Peyer's patch (tissue), 4 donors: ENCODE results near the gene MCF2L. TPM values are rescaled to one million over a fixed set of nuclear protein-coding genes. Genes with fewer than 3 reads are reported as not detected.
A peak's percentile ranks its signal among the peaks of the same experiment; 100 is the strongest.

Experiments used
- DNase-seq, 3 donors: peaks; one replicate each; pipeline ENCODE4 v3.0.0-alpha.2; 2017 to 2019
- H3K27ac ChIP-seq, 4 donors: fragments of 200-600 bp; sonication (generic); one replicate each; pipeline ENCODE4 v1.5.1; 2016 to 2019
- H3K27me3 ChIP-seq, 2 donors: fragments of 200-600 bp; sonication (generic); one replicate each; pipeline ENCODE4 v1.5.1; 2019
- H3K36me3 ChIP-seq, 3 donors: fragments of 200-600 bp; sonication (generic); one replicate each; pipeline ENCODE4 v1.5.1; 2016 to 2019
- H3K4me1 ChIP-seq, 4 donors: fragments of 200-600 bp; sonication (generic); one replicate each; pipeline ENCODE4 v1.5.1; 2016 to 2019
- H3K4me3 ChIP-seq, 4 donors: fragments of 200-600 bp; sonication (generic); 1 replicate in 3 of 4; 2 replicates in 1 of 4; pipeline ENCODE4 v1.5.1; 2016 to 2019; ENCODE audit warnings: mild to moderate bottlenecking in 1 of 4
- H3K9me3 ChIP-seq, 4 donors: fragments of 200-600 bp; sonication (generic); one replicate each; pipeline ENCODE4 v1.5.1; 2016 to 2019; ENCODE audit warnings: mild to moderate bottlenecking in 1 of 4
- CTCF ChIP-seq, 6 experiments: fragments of 450-650 bp in 4 of 6; fragments of 200-600 bp in 2 of 6; sonication (generic) in 1 of 6; IDR thresholded peaks; one replicate each; pipeline ENCODE4 v1.5.1; 2017 to 2019; ENCODE audit warnings: antibody characterized with exemption in 6 of 6, mild to moderate bottlenecking in 3 of 6, moderate library complexity in 1 of 6
- POLR2A ChIP-seq, 2 donors: fragments of 450-650 bp; IDR thresholded peaks; one replicate each; pipeline ENCODE4 v1.5.1; 2017; ENCODE audit warnings: antibody characterized with exemption in 2 of 2, mild to moderate bottlenecking in 2 of 2, moderate library complexity in 2 of 2
- total RNA-seq, 4 donors: library from RNA; depleted of rRNA; stranded (reverse); fragments of >200 nt; gene quantifications; one replicate each; pipeline ENCODE4 v1.1.0, GENCODE V29; 2016

Gene MCF2L
- total RNA-seq, 4 donors from 2014 or later: 81.4 to 165 (median 149) TPM

- Histone ChIP-seq H3K4me1 (peaks cover 0 to 13% (median 0%) of the 10 kb centered on the region in 4 donors), H3K9me3 (no peaks in the 10 kb centered on the region), H3K27ac (peak overlapping the region in 2 of 4 donors; percentile 13 to 44), H3K4me3 (no peak overlapping the region), H3K27me3 (no peaks in the 10 kb centered on the region), H3K36me3 (no peaks in the 10 kb centered on the region)
- DNase-seq: no peak
- TF ChIP-seq POLR2A (IDR thresholded peaks at IDR 0.05) (no peak), CTCF (IDR thresholded peaks at IDR 0.05) (no peak)
Measured at GRCh38 chr13:112991609-112992008, 22.6 kb downstream of the MCF2L start.

- Histone ChIP-seq H3K4me1 (peaks cover 0 to 28% (median 0%) of the 10 kb centered on the region in 4 donors), H3K27me3 (no peaks in the 10 kb centered on the region), H3K27ac (peak overlapping the region in 1 of 4 donors; percentile 68), H3K9me3 (no peaks in the 10 kb centered on the region), H3K36me3 (no peaks in the 10 kb centered on the region), H3K4me3 (no peak overlapping the region)
- no peak for DNase-seq
- TF ChIP-seq CTCF (IDR thresholded peaks at IDR 0.05): no peak
- no peak for TF ChIP-seq POLR2A (IDR thresholded peaks at IDR 0.05)
Measured at GRCh38 chr13:112992931-112993680, 24.1 kb downstream of the MCF2L start.

GRCh38 chr13:112994084-112994780 is 25.2 kb downstream of the MCF2L start:
- no peaks in the 10 kb centered on the region for H3K9me3 ChIP-seq
- peak overlapping the region in 1 of 4 donors; percentile 68 for H3K27ac ChIP-seq
- peak in 2 of 3 donors; percentile 65 to 67 for DNase-seq
- H3K27me3 ChIP-seq: no peaks in the 10 kb centered on the region
- TF ChIP-seq CTCF (IDR thresholded peaks at IDR 0.05) (no peak), POLR2A (IDR thresholded peaks at IDR 0.05) (no peak)
- H3K36me3 ChIP-seq: no peaks in the 10 kb centered on the region
- H3K4me1 ChIP-seq: peaks cover 0 to 39% (median 0%) of the 10 kb centered on the region in 4 donors
- no peak overlapping the region for H3K4me3 ChIP-seq

GRCh38 chr13:112994781-112995355 is 25.9 kb downstream of the MCF2L start:
- no peaks in the 10 kb centered on the region for H3K27me3 ChIP-seq
- TF ChIP-seq CTCF (IDR thresholded peaks at IDR 0.05): no peak
- no peak for TF ChIP-seq POLR2A (IDR thresholded peaks at IDR 0.05)
- no peak overlapping the region for H3K4me3 ChIP-seq
- no peaks in the 10 kb centered on the region for H3K36me3 ChIP-seq
- peaks cover 0 to 43% (median 0%) of the 10 kb centered on the region in 4 donors for H3K4me1 ChIP-seq
- DNase-seq: no peak
- peak overlapping the region in 3 of 4 donors; percentile 55 to 73 (median 68) for H3K27ac ChIP-seq
- H3K9me3 ChIP-seq: no peaks in the 10 kb centered on the region

GRCh38 chr13:112995395-112996191 is 26.6 kb downstream of the MCF2L start:
- Histone ChIP-seq H3K4me3 (no peak overlapping the region), H3K4me1 (peaks cover 0 to 43% (median 0%) of the 10 kb centered on the region in 4 donors), H3K36me3 (no peaks in the 10 kb centered on the region), H3K27me3 (no peaks in the 10 kb centered on the region), H3K27ac (peak overlapping the region in 3 of 4 donors; percentile 55 to 73 (median 68)), H3K9me3 (no peaks in the 10 kb centered on the region)
- TF ChIP-seq POLR2A (IDR thresholded peaks at IDR 0.05): peak in 1 of 2 donors; percentile 49
- peak in 3 of 6 experiments; percentile 47 to 51 (median 50) for TF ChIP-seq CTCF (IDR thresholded peaks at IDR 0.05)
- peak in 2 of 3 donors; percentile 77 to 83 for DNase-seq
